SW 1271 (cell line): ENCODE measurements around the gene SHISA6.

Experiments
- DNase-seq, 2 experiments: peaks; one replicate each; lab custom pipeline; 2025; lab: John Stamatoyannopoulos, UW

SHISA6 gene

DNA sequence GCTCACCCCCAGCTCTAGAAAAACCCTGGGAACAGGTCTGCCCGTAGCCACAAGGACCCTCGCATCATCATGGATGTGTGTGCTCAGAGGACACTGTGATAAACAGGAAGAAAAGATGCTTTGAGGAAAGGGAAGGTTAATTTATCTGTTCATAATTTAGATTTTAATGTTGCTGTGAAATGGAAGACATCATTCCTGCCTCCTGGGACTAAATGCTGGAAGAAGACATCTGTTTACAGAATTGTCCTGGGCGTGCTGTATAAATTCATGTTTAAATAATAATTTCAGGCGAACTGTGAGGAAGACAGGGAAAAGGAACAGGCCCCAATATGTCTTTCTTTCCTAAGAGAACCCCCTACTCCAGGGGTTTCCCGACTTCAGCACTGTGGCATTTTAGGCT, 112.6 kb downstream of the SHISA6 start:
- no peak for DNase-seq

DNA sequence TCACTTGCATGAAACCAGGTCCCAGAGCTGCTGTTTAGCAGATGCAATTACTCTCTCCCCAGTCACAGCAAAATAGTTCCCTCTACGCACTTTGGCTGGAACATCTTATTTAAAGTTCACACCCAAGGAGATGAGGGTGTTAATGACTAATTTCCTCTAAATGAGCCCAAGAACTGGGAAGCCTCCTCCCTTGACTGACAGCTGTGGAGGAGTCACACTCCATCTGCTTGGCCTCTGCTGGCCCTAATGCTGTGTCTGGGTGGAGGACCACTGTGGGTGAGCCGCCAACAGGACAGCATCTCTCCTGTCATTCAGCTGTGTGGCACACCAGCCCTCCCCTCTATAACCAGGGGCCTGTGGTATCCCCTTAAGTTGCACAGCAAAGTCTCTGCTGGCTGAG, 115.4 kb downstream of the SHISA6 start:
- DNase-seq: no peak

DNA sequence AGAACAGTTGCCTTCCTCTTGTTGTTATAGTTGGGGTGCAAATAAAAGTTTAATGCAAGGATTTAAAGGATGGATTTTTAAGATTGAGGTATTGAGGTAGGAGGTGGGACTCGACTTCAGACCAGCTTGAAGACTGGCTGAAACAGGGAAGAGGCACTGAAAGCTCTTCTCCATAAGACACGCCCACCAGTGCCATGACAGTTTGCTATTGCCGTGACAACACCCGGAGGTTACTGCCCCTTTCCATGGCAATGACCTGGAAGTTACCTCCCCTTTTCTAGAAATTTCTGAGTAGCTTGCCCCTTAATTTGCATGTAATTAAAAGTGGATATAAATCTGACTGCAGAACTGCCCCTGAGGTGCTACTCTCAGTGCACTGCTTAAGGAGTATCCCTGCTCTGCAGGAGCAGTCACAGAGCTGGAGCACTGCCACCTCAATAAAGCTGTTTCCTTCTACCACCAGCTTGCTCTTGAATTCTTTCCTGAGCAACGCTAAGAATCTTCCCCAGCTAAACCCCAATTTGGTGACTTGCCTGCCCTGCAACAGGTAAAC, 122.6 kb downstream of the SHISA6 start:
- no peak for DNase-seq

DNA sequence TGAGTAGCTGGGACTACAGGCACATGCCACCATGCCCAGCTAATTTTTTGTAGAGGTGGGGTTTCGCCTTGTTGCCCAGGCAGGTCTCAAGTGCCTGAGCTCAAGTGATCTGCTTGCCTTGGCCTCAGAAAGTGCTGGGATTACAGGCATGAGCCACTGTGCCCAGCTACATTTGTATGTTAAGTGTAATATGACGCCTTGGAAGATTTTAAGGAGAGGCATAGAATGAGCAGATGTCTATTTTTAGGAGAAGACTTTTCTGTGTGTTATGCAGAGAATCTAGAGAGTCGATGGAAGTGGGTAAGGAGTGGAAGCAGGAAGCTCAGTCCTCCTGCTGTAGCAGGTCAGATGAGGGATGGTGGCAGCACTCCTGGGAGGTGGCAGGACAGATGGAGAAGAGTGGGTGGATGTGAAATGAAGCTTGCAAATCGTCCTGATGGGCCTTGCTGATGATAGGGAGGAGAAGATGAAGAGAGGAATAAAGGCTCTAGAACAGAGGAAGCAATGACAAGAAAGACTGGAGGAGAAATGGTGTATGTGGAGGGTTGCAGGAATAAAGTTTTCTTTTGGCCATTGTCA, 125.3 kb downstream of the SHISA6 start:
- no peak for DNase-seq

- no peak for DNase-seq
Measured at GRCh38 chr17:11369575-11369974, 128.6 kb downstream of the SHISA6 start.

DNA sequence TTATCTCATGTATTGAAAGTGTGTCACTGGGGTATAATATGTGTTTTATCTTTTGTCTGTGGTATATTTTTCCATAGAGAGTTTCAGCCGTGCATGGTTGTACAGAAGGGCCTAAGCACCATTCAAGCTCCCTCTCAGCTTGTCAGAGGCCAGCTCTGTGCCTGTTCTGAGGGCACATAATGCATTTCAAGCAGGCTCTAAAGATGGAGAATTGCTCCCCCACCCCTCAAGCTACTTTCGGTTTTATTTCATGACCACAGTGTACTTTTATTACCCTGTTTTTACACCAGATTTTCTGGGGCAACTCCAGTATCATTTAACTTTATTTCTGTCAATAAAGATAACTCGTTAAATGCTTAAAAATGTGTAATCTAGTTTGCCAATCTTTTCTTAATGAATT, 131.7 kb downstream of the SHISA6 start:
- DNase-seq: no peak

GRCh38 chr17:11378506-11378905, 137.5 kb downstream of the SHISA6 start:
- DNase-seq: no peak

- DNase-seq: no peak
Measured at GRCh38 chr17:11380761-11381160, 139.7 kb downstream of the SHISA6 start.

GRCh38 chr17:11383157-11383556, 142.1 kb downstream of the SHISA6 start:
- DNase-seq: no peak

DNA sequence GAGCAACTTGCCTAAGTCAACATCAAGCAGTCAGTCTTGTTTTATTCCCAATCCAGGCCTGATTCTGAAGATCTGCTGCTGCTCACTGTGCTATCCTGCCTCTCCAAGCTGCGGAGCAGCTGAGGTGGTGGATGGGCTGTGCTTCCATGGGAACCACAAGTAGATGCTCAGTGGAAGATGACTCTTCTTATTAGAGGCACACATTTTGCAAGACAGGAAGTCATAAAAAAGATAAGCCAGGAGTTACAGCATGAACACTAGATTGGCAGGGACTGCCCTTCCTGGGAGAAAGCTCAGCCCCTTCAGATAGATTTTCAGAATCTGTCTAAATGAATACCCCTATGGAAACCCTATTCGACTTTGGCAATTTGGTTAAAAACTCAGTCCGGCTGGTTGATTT, 143.1 kb downstream of the SHISA6 start:
- no peak for DNase-seq

GRCh38 chr17:11387610-11388009, 146.6 kb downstream of the SHISA6 start:
- no peak for DNase-seq

DNA sequence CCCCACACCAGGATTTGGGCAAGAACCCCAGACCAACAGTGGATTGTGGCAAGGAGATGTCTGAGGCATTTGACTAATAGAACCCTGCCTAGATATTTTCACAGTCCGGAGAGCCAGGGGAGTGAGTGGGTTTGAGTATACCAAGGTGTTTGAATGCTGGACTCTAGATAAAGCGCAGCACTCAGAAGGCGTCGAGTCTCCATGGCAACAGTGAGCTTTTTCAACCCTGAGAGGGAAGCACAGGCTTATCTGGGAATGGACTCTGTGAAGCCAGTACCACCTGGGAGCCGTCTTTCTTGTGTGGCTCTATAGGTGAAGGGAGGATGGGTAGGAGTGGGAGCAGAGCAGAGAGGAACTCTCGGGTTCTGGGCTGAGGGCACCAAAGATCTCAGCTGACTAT, 147.0 kb downstream of the SHISA6 start:
- DNase-seq: no peak

GRCh38 chr17:11389583-11389982, 148.6 kb downstream of the SHISA6 start:
- no peak for DNase-seq

GRCh38 chr17:11391134-11391533, 150.1 kb downstream of the SHISA6 start:
- DNase-seq: no peak

- DNase-seq: no peak
Measured at GRCh38 chr17:11404431-11405276, 163.6 kb downstream of the SHISA6 start.

- no peak for DNase-seq
Measured at GRCh38 chr17:11406716-11407115, 165.7 kb downstream of the SHISA6 start.

- DNase-seq: no peak
Measured at GRCh38 chr17:11412654-11413053, 171.6 kb downstream of the SHISA6 start.

GRCh38 chr17:11418342-11418741, 177.3 kb downstream of the SHISA6 start:
- DNase-seq: no peak

DNA sequence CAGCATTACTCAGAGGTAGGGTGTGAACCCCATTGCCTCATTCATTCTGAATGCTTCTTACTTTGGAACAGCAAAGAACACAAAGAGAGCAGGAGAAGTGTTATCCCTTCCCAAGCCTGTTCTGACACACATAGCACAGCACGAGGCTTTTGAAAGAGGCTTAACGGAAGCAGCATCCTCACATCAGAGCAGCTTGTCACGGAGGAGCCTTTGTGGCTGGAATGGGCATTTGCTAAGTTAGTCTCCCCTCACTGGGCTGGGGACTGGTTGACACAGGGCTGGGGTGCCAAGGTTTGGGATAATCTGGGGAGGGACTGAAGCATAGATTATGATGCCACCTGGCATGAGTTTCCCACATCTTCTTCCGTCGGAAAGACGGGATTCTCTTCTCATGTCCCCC, 189.7 kb downstream of the SHISA6 start:
- no peak for DNase-seq

GRCh38 chr17:11438673-11439072, 197.7 kb downstream of the SHISA6 start:
- DNase-seq: no peak

- no peak for DNase-seq
Measured at GRCh38 chr17:11441004-11441403, 200.0 kb downstream of the SHISA6 start.

- DNase-seq: no peak
Measured at GRCh38 chr17:11446316-11446715, 205.3 kb downstream of the SHISA6 start.

DNA sequence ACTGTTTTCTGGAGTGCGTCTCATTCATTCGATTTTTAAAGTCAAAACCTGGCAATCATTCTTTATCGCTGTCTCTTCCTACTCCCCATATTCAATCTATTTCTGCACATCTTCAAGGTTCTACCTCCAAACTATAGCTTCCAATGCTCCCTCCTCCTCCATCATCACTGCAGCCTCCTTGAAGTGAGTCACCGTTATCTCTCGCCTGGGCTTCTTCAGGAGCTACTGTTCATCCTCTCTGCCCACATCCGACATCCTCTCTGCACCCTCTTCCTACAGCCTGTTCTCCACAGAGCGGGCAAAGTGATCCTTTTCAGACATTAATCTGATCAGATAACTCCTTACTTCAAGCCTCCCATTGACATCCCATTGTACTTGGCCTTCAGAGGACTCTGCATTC, 213.1 kb downstream of the SHISA6 start:
- DNase-seq: no peak

- DNase-seq: no peak
Measured at GRCh38 chr17:11458279-11458678, 217.3 kb downstream of the SHISA6 start.
